ENCODE results near the gene ZRANB3. TPM values are rescaled to one million over a fixed set of nuclear protein-coding genes. Genes with fewer than 3 reads are reported as not detected.

The ZRANB3 gene
- total RNA-seq, 4 donors from 2014 or later, result 1.6 to 7.4 (median 2.8) TPM

DNA sequence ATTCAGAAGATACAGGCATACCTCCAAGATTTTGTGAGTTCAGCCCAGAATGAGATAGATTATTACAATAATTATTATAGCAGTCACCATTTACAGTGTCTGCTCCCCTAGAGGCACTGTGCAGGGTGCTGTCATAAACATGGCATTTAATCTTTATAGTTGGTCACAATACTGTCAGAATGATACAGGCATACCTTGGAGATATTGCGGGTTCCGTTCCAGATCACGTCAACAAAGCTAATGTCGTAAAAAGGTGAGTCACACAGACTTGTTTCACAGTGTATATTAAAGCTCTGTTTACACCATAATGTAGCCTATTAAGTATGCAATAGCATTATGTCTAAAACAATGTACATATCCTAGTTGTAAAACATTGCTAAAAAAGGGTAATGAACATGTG, 45.6 kb downstream of the ZRANB3 start:
- H3K4me1 ChIP-seq, result no peaks in the 10 kb centered on the region
- H3K27me3 ChIP-seq, result no peaks in the 10 kb centered on the region
- no peak for TF ChIP-seq POLR2A (IDR thresholded peaks at IDR 0.05)
- H3K9me3 ChIP-seq, result no peaks in the 10 kb centered on the region
- H3K36me3 ChIP-seq, result no peaks in the 10 kb centered on the region
- no peak for DNase-seq
- H3K27ac ChIP-seq, result no peak overlapping the region
- H3K4me3 ChIP-seq, result no peak overlapping the region

DNA sequence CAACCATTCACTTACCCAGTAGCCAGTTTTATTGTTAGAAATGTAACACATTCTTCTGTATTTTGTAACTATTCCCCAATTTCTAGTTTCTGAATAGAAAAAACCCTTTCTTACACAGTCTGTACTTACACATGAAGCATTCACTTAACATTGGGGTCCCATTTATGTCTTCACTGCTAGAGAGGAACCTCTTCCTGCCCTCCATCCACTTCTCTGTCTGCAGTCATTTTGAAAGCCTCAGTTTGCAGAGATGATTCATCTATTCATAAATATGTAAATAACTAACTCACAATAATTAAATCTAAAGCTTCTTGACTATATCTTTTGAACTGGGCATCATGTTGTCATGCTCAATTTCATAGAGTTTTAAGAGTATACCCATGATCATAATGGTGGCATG, 55.9 kb downstream of the ZRANB3 start:
- H3K27me3 ChIP-seq, result no peaks in the 10 kb centered on the region
- TF ChIP-seq POLR2A (IDR thresholded peaks at IDR 0.05) (no peak), CTCF (IDR thresholded peaks at IDR 0.05) (no peak)
- no peak overlapping the region for H3K4me3 ChIP-seq
- H3K4me1 ChIP-seq, result no peaks in the 10 kb centered on the region
- H3K27ac ChIP-seq, result no peak overlapping the region
- no peaks in the 10 kb centered on the region for H3K36me3 ChIP-seq
- DNase-seq, result no peak
- no peaks in the 10 kb centered on the region for H3K9me3 ChIP-seq

- no peak overlapping the region for H3K4me3 ChIP-seq
- no peaks in the 10 kb centered on the region for H3K27me3 ChIP-seq
- no peak overlapping the region for H3K27ac ChIP-seq
- H3K9me3 ChIP-seq, result no peaks in the 10 kb centered on the region
- H3K36me3 ChIP-seq, result no peaks in the 10 kb centered on the region
- TF ChIP-seq POLR2A (IDR thresholded peaks at IDR 0.05), result no peak
- peak in 4 of 6 experiments; percentile 14 to 38 (median 30) for TF ChIP-seq CTCF (IDR thresholded peaks at IDR 0.05)
- H3K4me1 ChIP-seq, result no peaks in the 10 kb centered on the region
- DNase-seq, result no peak
These were observed 57.5 kb downstream of the ZRANB3 start for GRCh38 chr2:135473567-135473966.

DNA sequence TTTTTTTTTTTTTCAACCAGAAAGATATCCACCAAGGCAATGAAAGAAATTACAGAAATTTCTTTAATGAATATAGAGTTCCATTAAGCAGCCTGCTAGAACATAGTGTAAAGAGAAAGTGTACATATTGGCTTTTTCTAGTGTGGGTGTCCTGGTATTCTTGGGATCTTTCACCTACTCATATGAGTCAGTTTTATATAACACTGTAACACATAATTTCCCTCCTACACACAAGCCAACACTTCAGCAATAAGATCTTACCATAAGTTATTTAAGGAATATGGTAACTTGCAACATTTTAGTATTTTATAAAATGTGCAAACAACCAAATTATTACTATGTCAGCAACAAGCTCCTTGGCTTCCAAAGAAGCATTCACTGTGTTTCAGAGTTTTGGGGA, 59.9 kb downstream of the ZRANB3 start:
- no peaks in the 10 kb centered on the region for H3K36me3 ChIP-seq
- no peak for TF ChIP-seq POLR2A (IDR thresholded peaks at IDR 0.05)
- TF ChIP-seq CTCF (IDR thresholded peaks at IDR 0.05), result no peak
- no peak overlapping the region for H3K27ac ChIP-seq
- H3K4me1 ChIP-seq, result no peaks in the 10 kb centered on the region
- no peak for DNase-seq
- no peak overlapping the region for H3K4me3 ChIP-seq
- H3K27me3 ChIP-seq, result no peaks in the 10 kb centered on the region
- no peaks in the 10 kb centered on the region for H3K9me3 ChIP-seq

DNA sequence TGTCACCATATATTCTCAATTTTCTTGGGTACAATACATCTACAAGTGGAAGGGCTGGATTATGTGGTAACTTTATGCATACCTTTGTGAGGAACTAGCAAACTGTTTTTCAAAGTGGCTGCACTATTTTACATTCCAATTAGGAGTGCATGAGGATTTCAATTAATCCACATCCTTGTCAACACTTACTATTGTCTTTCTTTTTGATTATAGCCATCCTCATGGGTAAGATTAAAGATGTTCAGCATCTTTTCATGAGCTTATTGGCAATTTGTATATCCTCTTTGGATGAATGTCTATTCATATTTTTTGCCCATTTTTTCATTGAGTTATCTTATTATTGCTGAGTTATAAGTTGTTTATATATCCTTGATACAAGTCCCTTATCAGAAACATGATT, 73.7 kb downstream of the ZRANB3 start:
- TF ChIP-seq CTCF (IDR thresholded peaks at IDR 0.05) (no peak), POLR2A (IDR thresholded peaks at IDR 0.05) (no peak)
- Histone ChIP-seq H3K36me3 (no peaks in the 10 kb centered on the region), H3K4me1 (no peaks in the 10 kb centered on the region), H3K27ac (no peak overlapping the region), H3K27me3 (no peaks in the 10 kb centered on the region), H3K4me3 (no peak overlapping the region), H3K9me3 (peaks cover 0 to 12% (median 5%) of the 10 kb centered on the region in 4 donors)
- DNase-seq, result no peak

DNA sequence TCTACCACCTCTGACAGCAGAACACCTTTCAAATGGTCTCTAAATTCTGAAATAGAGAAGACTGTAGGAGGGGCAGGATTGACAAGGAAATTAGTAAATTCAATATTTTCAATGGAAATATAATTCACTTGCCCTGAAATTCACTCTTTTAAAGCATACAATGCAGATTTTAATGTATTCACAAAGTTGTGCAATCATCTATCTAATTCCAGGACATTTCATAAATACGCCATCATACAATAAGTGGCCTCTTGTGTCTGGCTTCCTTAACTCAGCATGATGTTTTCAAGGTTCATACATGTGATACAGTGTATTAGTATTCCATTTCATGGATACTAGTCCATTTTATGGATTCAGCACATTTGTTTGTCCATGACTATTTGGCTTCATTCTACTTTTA, 74.2 kb downstream of the ZRANB3 start:
- no peak for DNase-seq
- H3K27me3 ChIP-seq, result no peaks in the 10 kb centered on the region
- no peak overlapping the region for H3K27ac ChIP-seq
- no peak overlapping the region for H3K4me3 ChIP-seq
- TF ChIP-seq POLR2A (IDR thresholded peaks at IDR 0.05) (no peak), CTCF (IDR thresholded peaks at IDR 0.05) (no peak)
- H3K36me3 ChIP-seq, result no peaks in the 10 kb centered on the region
- H3K4me1 ChIP-seq, result no peaks in the 10 kb centered on the region
- H3K9me3 ChIP-seq, result peaks cover 0 to 13% (median 5%) of the 10 kb centered on the region in 4 donors
